Aortic smooth muscle cell (primary cell): ENCODE measurements around the gene ITIH2. TPM values are rescaled to one million over a fixed set of nuclear protein-coding genes. Genes with fewer than 3 reads are reported as not detected.

Source experiments
- total RNA-seq: library from RNA; depleted of rRNA; stranded (reverse); fragments of >200 nt; gene quantifications from 2 replicates; pipeline ENCODE4 v1.2.3, GENCODE V29; 2014

Gene ITIH2
- 0.06 and 0.13 TPM in 2 replicates for total RNA-seq

GRCh38 chr10:7703140-7703539 lies at the start of gene ITIH2:
Gene ITIH2 (plus strand): TSS chr10:7703316. CDS start chr10:7703435, 119 bp downstream.

GRCh38 chr10:7666253-7667023 lies 36.7 kb upstream of the ITIH2 start, which contains the start of gene ITIH5:
Gene ITIH5 (minus strand): TSS chr10:7666966. CDS start chr10:7666892, 74 bp downstream.

GRCh38 chr10:7787857-7788638 lies 84.9 kb downstream of the ITIH2 start, which contains the start of the genes ATP5F1C and KIN:
Gene ATP5F1C (plus strand): TSS chr10:7788177. CDS start chr10:7788208, 31 bp downstream.
Gene KIN (minus strand): TSS chr10:7787993. CDS start chr10:7787933, 60 bp downstream.

Other genes starting within 250 kb of the ITIH2 start
- 0.13 and 0.19 TPM in 2 replicates for gene ITIH5, start 36.4 kb upstream of the ITIH2 start, total RNA-seq
- gene KIN, start 84.7 kb downstream of the ITIH2 start, total RNA-seq = 4.9 and 6.7 TPM in 2 replicates
- 227 and 269 TPM in 2 replicates for gene ATP5F1C, start 84.9 kb downstream of the ITIH2 start, total RNA-seq
- 1.5 and 1.6 TPM in 2 replicates for gene TAF3, start 115.2 kb downstream of the ITIH2 start, total RNA-seq